HG02852 (cell line): ENCODE measurements around the gene CBFA2T2.

Source experiments
- ATAC-seq: cut with Tn5 transposase; IDR thresholded peaks from one replicate; pipeline ENCODE4 v1.9.1; 2021; ENCODE audit warnings: mild to moderate bottlenecking, moderate library complexity; ENCODE audit not compliant: unreplicated experiment

CBFA2T2 gene

DNA sequence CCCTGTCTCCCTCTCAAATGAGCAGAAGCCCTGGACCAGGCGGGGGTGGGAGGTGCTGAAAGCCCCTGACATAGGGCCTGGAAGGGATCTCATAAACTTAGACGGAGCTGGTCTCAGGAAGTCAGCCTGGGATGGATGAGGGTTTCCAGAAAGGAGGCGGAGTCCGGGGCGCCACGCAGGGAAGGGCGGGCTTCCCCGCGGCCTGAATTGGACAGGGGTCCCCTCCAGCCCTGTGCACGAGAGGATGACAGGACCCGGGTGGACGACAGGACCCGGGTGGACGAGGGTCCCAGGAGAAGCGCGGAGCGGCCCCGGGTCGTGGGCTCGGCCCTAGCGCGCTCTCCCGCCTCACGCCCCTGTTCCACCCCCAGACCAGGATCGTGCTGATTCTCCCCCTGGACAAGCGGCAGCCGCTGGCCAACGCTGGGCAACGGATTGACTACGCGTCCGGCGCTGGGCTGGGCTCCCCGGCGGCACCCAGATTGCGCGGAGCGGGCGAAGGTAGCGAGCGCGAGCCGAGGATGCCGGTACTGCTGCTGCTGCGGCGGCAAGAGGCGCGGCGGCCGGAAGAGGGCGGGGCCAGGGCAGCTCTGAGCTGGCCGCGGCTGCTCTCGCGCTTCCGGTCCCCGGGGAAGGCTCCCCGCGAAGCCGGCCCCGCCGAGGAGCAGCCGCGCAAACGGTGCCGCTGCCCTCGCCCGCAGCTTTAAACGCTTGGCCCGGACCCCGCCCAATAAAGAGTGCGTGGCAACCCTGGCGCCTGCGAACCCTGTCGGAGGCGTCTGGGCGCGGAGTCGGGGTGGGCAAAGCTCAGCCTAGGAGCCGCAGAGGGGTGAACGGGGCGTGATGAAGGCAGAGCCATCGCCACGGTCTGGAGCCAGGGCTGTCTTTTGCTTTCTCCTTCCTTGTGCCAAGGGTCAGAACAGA is 173.5 kb downstream of the CBFA2T2 start:
- peak; percentile 43 for ATAC-seq

DNA sequence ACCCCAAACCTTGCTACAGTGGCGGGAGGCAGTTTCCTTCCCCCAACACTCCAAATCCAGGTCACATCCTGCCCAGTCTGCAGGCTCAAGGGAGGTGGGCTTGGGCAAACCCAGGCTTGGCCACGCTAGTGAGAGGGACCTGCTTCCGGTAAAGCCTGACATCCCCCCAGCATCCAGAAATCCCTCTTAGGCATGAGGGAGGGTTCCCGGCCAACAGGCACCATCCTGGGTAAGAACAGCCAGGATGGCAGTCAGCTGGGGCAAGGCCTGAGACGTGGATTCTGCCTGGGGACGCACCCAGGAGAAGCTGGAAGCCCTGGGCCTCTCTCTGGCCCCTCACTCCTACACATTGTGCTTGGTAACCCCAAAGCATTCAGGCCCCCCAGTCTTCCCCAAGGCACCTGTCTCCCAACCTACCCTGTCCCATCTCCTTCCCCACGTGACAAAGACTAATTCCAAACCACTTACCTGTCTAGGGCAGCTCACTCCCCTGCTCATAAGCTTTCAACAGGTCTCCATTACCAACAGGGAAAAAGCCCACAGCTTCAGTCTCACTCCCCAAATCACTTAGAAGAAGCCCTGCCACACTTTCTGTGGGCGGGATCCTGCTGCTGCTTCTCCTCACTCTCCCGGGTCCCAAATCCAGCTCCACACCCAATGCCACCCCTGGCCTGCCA is 174.3 kb downstream of the CBFA2T2 start:
- no peak for ATAC-seq

GRCh38 chr20:33664762-33665144 is 174.9 kb downstream of the CBFA2T2 start:
- ATAC-seq: no peak

DNA sequence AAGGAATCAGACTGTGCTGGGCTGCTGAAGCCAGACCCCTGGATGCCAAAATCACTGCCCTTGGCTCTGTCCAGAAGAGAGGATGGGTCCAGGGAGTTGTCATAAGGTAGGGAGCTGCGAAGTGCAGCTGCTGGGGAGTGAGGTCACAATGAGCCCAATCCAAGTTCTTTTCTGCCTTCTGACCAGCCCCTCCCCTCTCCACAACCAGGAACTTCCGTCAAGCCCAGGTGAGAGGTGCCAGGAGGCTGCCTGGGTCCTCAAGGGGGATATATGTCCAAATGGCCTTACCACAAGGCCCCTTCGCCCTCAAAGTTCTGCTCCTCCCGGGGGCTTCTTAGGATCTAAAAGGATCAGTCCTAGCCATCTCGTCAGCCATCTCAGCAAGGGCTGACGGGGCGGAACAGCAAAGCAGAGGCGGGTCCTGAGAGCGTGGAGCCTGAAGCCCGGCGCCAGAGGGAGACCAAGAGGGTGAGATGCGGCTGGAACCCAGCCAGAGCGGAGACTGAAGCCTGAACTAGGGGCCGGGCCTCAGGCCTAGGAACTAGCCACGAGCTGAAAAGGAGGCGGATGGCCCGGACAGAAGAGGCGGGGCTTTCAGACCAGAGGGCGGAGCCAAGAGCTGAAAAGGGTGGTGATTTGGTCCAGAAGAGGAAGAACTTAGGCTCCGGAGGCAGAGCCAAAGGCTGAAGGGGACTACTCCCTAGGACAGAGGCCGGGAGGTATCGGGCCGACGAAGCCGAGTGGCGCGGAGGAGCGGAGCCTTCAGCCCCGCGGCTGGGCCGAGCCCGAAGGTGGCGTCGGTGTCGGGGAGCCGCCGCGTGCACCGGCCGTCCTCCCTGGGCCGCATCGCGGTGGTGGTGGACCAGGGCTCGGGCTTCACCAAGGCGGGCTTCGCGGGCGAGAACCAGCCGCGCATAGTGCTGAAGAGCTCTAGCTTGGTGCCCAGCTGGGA is 176.7 kb downstream of the CBFA2T2 start, which contains the start of gene ACTL10:
TSS of gene ACTL10 (plus strand) at position 651 of the 952 bp plus-strand sequence. CDS start 555 bp downstream, outside the sequence.
- ATAC-seq: peak; percentile 60

GRCh38 chr20:33667245-33667675 is 177.4 kb downstream of the CBFA2T2 start:
- ATAC-seq: peak; percentile 18

DNA sequence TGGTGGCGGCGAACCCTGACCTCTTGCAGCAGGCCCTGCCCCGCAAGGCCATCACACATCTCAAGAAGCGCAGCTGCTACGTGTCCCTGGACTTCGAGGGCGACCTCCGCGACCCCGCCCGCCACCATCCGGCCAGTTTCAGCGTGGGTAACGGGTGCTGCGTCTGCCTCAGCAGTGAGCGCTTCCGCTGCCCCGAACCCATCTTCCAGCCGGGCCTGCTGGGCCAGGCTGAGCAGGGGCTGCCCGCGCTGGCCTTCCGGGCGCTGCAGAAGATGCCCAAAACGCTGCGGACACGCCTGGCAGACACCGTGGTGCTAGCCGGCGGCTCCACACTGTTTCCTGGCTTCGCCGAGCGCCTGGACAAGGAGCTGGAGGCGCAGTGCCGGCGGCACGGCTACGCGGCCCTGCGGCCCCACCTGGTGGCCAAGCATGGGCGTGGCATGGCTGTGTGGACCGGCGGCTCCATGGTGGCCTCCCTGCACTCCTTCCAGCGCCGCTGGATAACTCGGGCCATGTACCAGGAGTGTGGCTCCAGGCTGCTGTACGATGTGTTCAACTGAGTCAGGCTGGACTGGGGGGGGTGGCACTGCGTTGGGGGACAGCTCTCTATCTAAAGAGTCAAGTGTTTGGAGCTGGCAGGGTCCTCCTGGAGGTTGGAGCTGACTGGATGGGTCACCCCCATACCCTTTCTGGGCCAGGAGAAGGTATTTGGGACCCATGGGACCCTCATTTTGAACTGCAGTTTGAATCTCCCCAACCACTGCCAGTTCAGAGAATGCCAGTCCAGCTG is 178.0 kb downstream of the CBFA2T2 start:
- peak; percentile 35 for ATAC-seq

GRCh38 chr20:33668466-33669155 is 178.7 kb downstream of the CBFA2T2 start:
- ATAC-seq: no peak

- no peak for ATAC-seq
Observed at GRCh38 chr20:33669224-33669623, 179.3 kb downstream of the CBFA2T2 start.

DNA sequence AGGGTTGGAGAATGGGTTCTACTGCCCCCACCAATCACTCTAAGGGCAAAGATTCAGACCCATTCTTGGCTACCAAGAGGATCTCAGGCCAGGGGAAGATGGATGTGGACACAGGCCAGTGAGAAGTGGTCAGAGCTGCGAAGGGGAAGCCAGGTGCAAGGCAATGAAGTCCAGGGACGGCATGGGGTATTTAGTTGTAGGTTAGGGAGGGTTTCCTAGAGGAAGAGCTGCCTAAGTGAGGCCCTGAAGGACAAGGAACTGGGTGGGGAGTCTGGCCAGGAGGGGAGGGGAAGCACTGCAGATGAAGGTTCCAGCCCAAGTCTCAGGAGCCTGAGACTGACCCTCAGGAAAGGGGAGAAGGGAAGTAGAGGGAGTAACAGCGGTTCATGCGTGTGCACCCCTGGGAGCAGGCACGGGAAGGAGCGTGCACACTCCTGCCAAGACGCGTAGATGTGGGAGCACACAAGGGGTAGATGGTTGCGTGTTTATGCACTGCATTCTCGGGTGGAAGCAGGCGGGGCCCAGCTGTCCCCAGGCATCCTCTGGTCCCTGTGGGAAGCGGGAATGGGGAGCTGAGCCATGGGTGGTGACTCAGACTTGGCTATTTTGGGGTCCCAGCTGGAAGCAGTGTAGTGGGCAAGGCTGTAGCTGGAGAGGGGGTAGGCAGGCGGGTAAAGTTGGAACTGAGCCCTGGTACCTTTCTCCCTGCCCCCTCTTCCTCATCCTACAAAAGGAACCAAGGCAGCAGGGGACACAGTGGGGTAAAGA is 180.2 kb downstream of the CBFA2T2 start:
- no peak for ATAC-seq

GRCh38 chr20:33670715-33671499 is 181.0 kb downstream of the CBFA2T2 start:
- ATAC-seq: no peak

DNA sequence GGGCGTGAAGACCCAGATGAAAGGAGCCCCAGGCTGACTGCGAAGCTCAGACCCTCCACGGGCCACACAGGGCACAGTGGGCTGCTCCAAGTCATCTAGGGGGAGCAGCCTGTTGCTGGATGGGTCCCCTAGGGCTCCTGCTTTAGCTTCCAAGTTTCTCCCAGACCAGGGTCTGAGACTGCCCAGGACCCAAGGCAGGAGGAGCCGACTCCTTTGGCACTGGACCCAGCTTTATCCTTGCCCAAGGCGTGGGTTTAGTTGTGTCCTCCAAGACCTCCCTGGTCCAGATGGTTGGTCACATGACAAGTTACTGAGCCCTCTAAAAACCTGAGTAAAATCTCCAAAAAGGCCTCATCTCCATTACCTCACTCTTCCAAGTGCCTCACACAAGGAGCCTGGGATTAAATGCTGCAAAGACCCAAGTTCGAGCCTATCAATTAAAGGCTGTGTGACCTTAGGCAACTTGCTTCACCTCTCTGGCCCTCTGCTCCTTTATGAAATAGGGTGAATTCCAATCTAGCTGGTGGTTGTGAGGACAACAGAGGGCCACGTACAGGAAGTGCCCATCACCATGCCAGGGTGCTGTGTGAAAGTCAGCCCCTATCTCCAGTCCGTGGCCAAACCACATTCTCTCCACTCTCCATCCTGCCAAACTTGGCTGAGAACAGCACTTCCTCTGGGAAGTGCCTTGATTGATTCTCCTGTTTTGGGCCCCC is 181.8 kb downstream of the CBFA2T2 start:
- no peak for ATAC-seq

GRCh38 chr20:33672426-33673113 is 182.7 kb downstream of the CBFA2T2 start:
- ATAC-seq: no peak

GRCh38 chr20:33673114-33673409 is 183.2 kb downstream of the CBFA2T2 start:
- no peak for ATAC-seq

- no peak for ATAC-seq
Observed at GRCh38 chr20:33673410-33674293, 183.8 kb downstream of the CBFA2T2 start.

DNA sequence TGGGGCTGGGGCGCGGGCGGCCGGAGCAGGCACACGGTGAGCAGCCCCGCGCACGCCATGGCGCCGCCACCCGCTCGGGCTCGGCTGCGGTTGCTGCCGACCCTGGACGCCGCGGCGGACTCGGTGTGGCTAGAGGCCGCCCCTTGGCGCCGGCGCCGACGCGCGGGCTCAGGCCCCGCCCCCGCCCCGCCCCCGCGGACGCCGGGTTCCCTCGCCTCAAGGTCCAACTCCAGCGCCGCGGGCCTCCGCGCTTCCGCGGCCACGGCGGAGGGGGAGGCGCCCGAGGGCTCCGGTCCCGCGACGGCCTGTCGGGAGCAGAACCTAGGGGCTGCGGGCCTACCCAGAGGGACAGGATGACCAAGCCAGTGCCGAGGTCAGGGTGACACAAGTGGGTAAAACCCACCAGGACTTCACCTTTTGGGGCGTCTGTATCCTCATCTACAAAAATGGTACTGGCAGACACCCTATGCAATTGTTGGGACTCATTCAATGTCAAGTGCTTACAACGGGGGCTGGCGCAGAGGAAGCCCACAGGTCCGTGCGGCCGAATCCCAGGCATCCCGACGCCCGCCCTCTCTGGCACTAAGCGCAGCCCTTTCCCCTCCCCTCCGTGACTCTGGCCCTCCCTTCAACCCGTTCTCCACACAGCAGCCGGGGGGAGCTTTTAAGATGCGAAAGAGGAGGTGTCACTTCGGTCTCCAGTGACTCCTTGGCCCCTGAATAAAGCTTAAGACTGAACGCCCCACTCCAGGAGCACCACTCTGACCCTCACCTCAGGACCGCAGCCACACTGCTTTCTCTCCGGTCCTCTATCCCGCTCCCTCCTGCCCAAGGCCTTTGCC is 184.6 kb downstream of the CBFA2T2 start, which contains the start of gene NECAB3:
TSS of gene NECAB3 (minus strand) at position 135 of the 842 bp plus-strand sequence. CDS start at position 59, 76 bp downstream.
- ATAC-seq: peak; percentile 73
